HEK293 (cell line): ENCODE data around the gene CNFN.

Source experiments
- CTCF ChIA-PET: fragments of 350-600 bp; formaldehyde crosslinking; extraction: SDS; loops from one replicate; lab custom pipeline; 2021; ENCODE audit warnings: antibody characterized with exemption; lab: Yijun Ruan, JAX
- POLR2A ChIA-PET: fragments of 300-600 bp; formaldehyde crosslinking; extraction: SDS; loops from one replicate; lab custom pipeline; 2020; ENCODE audit warnings: antibody characterized with exemption, inconsistent platforms; lab: Yijun Ruan, JAX
- H3K27ac ChIP-seq: fragments of 200-500 bp; sonication (Bioruptor generic); 2 replicates; pipeline ENCODE4 v1.5.1; 2014; ENCODE audit warnings: low read depth, low read length, control low read depth, inconsistent platforms; ENCODE audit errors: extremely low read depth
- H3K36me3 ChIP-seq, 2 experiments: fragments of 200-500 bp in 1 of 2; sonication (Bioruptor generic) in 1 of 2; 1 replicate in 1 of 2; 2 replicates in 1 of 2; pipeline ENCODE4 v1.5.1; 2014 to 2017; ENCODE audit warnings: inconsistent platforms in 2 of 2, low read length in 2 of 2; ENCODE audit not compliant: control insufficient read depth in 2 of 2, insufficient read depth in 1 of 2
- H3K4me1 ChIP-seq: fragments of 200-500 bp; sonication (Bioruptor generic); 2 replicates; pipeline ENCODE4 v1.5.1; 2014; ENCODE audit warnings: mild to moderate bottlenecking, low read length, inconsistent platforms; ENCODE audit not compliant: control insufficient read depth, insufficient read depth
- H3K4me3 ChIP-seq: 2 replicates; pipeline ENCODE4 v1.5.1; 2011; ENCODE audit warnings: low read depth, mild to moderate bottlenecking, control low read depth, low read length, moderate library complexity
- H3K9me3 ChIP-seq: fragments of 200-500 bp; sonication (Bioruptor generic); 2 replicates; pipeline ENCODE4 v1.5.1; 2014; ENCODE audit warnings: low read depth, low read length, inconsistent platforms; ENCODE audit not compliant: control insufficient read depth, insufficient read depth
- MEIS1 ChIP-seq: sonication (generic); formaldehyde crosslinking; IDR thresholded peaks from 2 replicates; pipeline ENCODE4 v1.8.1; 2022; ENCODE audit warnings: missing genetic modification reagents, mild to moderate bottlenecking, borderline replicate concordance
- ZBTB8A ChIP-seq: fragments of 450-650 bp; formaldehyde crosslinking; IDR thresholded peaks from 2 replicates; pipeline ENCODE4 v1.5.1; 2016; ENCODE audit warnings: missing biosample characterization, missing genetic modification characterization
- ZEB2 ChIP-seq: fragments of 450-650 bp; formaldehyde crosslinking; IDR thresholded peaks from 2 replicates; pipeline ENCODE4 v1.5.1; 2016; ENCODE audit warnings: missing biosample characterization, missing genetic modification characterization
- ZFHX2 ChIP-seq: fragments of 450-650 bp; formaldehyde crosslinking; conservative IDR thresholded peaks from 2 replicates; pipeline ENCODE4 v1.5.1; 2016; ENCODE audit warnings: missing biosample characterization, missing genetic modification characterization
- ZFP3 ChIP-seq: fragments of 450-650 bp; formaldehyde crosslinking; IDR thresholded peaks from 2 replicates; pipeline ENCODE4 v1.5.1; 2016; ENCODE audit warnings: low read depth, missing biosample characterization, missing genetic modification characterization
- ZIC2 ChIP-seq: fragments of 450-650 bp; formaldehyde crosslinking; IDR thresholded peaks from 2 replicates; pipeline ENCODE4 v1.5.1; 2016; ENCODE audit warnings: missing biosample characterization, missing genetic modification characterization
- ZNF211 ChIP-seq: fragments of 450-650 bp; formaldehyde crosslinking; IDR thresholded peaks from 2 replicates; pipeline ENCODE4 v1.5.1; 2016; ENCODE audit warnings: low read depth, missing biosample characterization, missing genetic modification characterization
- ZNF266 ChIP-seq: fragments of 450-650 bp; formaldehyde crosslinking; IDR thresholded peaks from 2 replicates; pipeline ENCODE4 v1.5.1; 2016; ENCODE audit warnings: missing biosample characterization, missing genetic modification characterization, low read depth
- ZNF404 ChIP-seq: fragments of 450-650 bp; formaldehyde crosslinking; IDR thresholded peaks from 2 replicates; pipeline ENCODE4 v1.5.1; 2017; ENCODE audit warnings: missing biosample characterization, missing genetic modification characterization
- ZNF530 ChIP-seq: fragments of 450-650 bp; formaldehyde crosslinking; IDR thresholded peaks from 2 replicates; pipeline ENCODE4 v1.5.1; 2016; ENCODE audit warnings: low read depth, missing biosample characterization, missing genetic modification characterization
- ZNF596 ChIP-seq: fragments of 450-650 bp; IDR thresholded peaks from 2 replicates; pipeline ENCODE4 v1.5.0; 2018; ENCODE audit warnings: missing biosample characterization, mild to moderate bottlenecking, missing genetic modification characterization, moderate library complexity
- ZNF600 ChIP-seq: fragments of 450-650 bp; formaldehyde crosslinking; IDR thresholded peaks from 2 replicates; pipeline ENCODE4 v1.5.1; 2016; ENCODE audit warnings: missing biosample characterization, missing genetic modification characterization
- ZNF629 ChIP-seq: fragments of 450-650 bp; formaldehyde crosslinking; IDR thresholded peaks from 2 replicates; pipeline ENCODE4 v1.5.1; 2017; ENCODE audit warnings: missing biosample characterization, missing genetic modification characterization
- ZNF660 ChIP-seq: fragments of 450-650 bp; IDR thresholded peaks from 2 replicates; pipeline ENCODE4 v1.5.1; 2018; ENCODE audit warnings: missing biosample characterization, mild to moderate bottlenecking, missing genetic modification characterization
- ZNF677 ChIP-seq: fragments of 450-650 bp; IDR thresholded peaks from 2 replicates; pipeline ENCODE4 v1.5.0; 2018; ENCODE audit warnings: missing biosample characterization, mild to moderate bottlenecking, missing genetic modification characterization, moderate library complexity
- ZNF747 ChIP-seq: fragments of 450-650 bp; formaldehyde crosslinking; IDR thresholded peaks from 2 replicates; pipeline ENCODE4 v1.5.1; 2016; ENCODE audit warnings: missing biosample characterization, missing genetic modification characterization
- ZNF830 ChIP-seq: fragments of 450-650 bp; IDR thresholded peaks from 2 replicates; pipeline ENCODE4 v1.5.0; 2018; ENCODE audit warnings: missing biosample characterization, missing genetic modification characterization, low read depth, mild to moderate bottlenecking, moderate library complexity
- TF ChIP-seq, protein P1 (sequence below): fragments of 450-650 bp; formaldehyde crosslinking; IDR thresholded peaks from 2 replicates; pipeline ENCODE4 v1.5.1; 2016; ENCODE audit warnings: missing biosample characterization, missing genetic modification characterization
- TF ChIP-seq, protein P2 (sequence below): fragments of 450-650 bp; formaldehyde crosslinking; conservative IDR thresholded peaks from 2 replicates; pipeline ENCODE4 v1.5.1; 2016; ENCODE audit warnings: low read depth, missing biosample characterization, missing genetic modification characterization

The CNFN gene

DNA sequence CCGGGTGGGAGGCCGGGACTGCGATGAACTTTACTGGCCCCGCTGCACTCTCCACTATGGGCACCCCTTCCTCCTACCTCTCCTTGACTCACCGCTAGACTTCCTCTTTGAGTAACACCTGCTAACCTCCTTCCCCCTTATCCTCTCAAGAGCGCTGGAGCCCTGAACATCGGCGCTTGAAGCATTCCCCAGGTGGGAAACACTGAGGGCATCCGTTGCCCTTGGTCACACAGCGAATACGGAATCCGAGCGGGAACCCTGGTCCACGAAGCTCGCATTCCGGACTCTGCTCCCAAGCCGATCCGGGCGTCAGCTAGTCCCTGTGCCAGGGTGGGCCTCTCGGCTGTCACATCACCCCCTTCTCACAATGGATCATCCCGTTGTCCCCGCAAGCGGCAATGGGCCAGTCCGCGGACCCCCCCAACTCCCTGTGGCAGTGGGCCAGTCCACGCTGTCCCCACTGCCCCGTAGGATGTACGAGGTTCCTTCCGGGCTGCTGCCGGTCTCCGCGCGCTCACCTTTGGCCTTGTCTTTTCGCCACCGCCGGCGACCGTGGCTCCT lies 32.9 kb upstream of the CNFN start:
- ChIA-PET POLR2A (interaction anchor here (0.7 to 1.2 kb wide), 8 partner anchors 11 to 347 kb away, joined by 3 to 5 read pairs (median 4); partner anchors contain the start of gene ZNF574), CTCF (interaction anchor here (0.6 to 11.4 kb wide), 6 partner anchors 11 to 215 kb away, joined by 3 to 90 read pairs (median 4); partner anchors contain the start of gene CXCL17)
- no peaks in the 10 kb centered on the region for H3K36me3 ChIP-seq
- TF ChIP-seq ZNF600, result 0 out of 2 replicates have a peak, but pooled peaks have one; percentile 17
- TF ChIP-seq ZNF660 (tag by site-specific recombination), result no peak
- TF ChIP-seq, protein P1, sequence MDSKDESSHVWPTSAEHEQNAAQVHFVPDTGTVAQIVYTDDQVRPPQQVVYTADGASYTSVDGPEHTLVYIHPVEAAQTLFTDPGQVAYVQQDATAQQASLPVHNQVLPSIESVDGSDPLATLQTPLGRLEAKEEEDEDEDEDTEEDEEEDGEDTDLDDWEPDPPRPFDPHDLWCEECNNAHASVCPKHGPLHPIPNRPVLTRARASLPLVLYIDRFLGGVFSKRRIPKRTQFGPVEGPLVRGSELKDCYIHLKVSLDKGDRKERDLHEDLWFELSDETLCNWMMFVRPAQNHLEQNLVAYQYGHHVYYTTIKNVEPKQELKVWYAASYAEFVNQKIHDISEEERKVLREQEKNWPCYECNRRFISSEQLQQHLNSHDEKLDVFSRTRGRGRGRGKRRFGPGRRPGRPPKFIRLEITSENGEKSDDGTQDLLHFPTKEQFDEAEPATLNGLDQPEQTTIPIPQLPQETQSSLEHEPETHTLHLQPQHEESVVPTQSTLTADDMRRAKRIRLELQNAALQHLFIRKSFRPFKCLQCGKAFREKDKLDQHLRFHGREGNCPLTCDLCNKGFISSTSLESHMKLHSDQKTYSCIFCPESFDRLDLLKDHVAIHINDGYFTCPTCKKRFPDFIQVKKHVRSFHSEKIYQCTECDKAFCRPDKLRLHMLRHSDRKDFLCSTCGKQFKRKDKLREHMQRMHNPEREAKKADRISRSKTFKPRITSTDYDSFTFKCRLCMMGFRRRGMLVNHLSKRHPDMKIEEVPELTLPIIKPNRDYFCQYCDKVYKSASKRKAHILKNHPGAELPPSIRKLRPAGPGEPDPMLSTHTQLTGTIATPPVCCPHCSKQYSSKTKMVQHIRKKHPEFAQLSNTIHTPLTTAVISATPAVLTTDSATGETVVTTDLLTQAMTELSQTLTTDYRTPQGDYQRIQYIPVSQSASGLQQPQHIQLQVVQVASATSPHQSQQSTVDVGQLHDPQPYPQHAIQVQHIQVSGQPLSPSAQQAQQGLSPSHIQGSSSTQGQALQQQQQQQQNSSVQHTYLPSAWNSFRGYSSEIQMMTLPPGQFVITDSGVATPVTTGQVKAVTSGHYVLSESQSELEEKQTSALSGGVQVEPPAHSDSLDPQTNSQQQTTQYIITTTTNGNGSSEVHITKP (tag by site-specific recombination), result peak; percentile 87
- TF ChIP-seq, all 188 proteins: peak for 2
- Histone ChIP-seq H3K9me3 (no peaks in the 10 kb centered on the region), H3K27ac (peak overlapping the region; percentile 57; the same call in 1 of the 2 replicates), H3K4me1 (peaks cover 3% of the 10 kb centered on the region; the same call in 1 of the 2 replicates), H3K4me3 (peak overlapping the region; percentile 44)

DNA sequence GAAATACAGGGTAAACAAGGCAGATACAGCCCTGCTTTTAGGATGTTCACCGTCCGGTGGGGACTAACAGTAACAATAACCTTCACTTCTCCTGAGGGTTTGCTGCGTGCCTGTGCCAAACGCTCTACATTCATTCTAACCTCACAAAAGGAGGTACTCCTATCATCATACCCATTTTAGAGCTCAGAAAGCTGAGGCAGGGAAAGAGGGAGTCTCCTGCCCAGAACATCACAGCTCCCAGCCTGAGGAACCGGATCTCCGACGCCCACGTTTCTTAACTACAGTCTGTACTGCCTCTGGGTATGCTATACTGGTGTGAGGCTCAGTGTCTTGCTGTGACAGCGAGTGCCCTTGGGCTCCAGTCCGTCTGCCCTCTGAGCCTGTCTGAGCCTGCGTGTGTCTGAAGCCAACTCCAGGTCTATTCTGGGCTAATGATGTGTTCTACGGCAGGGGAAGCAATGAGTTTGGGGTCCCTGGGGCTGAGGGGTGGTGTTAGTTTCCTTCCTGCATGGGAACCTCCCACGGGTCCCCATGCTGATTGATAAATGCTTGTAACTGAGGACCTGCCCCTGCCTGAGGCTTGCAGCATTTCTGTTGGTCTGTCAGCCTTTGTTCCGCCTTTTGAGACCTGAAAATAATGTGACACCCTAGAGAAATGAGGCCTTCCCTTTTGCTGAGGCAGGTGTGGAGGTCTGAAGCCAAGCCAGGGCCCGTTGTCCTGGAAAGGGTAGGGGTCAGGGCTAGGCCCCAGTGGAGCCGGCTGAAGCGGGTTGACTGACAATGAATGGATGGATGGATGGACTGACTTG lies 32.2 kb upstream of the CNFN start:
- Histone ChIP-seq H3K36me3 (no peaks in the 10 kb centered on the region), H3K4me3 (no peak overlapping the region), H3K27ac (no peak overlapping the region; the same call in 1 of the 2 replicates), H3K9me3 (no peaks in the 10 kb centered on the region), H3K4me1 (peaks cover 3% of the 10 kb centered on the region; the same call in 1 of the 2 replicates)
- POLR2A ChIA-PET, result interaction anchor here (1.0 kb wide), 1 partner anchor 14 kb away, joined by 3 read pairs; no protein-coding TSS in a partner anchor
- CTCF ChIA-PET, result interaction anchor here (0.6 to 11.4 kb wide), 5 partner anchors 13 to 236 kb away, joined by 3 to 98 read pairs (median 4); partner anchors contain the start of gene CXCL17
- TF ChIP-seq ZFHX2 (tag by site-specific recombination) (peak; percentile 31; the same call in 1 of the 2 replicates), ZBTB8A (tag by site-specific recombination) (0 out of 2 replicates have a peak, but pooled peaks have one; percentile 28), MEIS1 (CRISPR knock-in tag) (no peak), ZNF530 (tag by site-specific recombination) (no peak), ZIC2 (tag by site-specific recombination) (0 out of 2 replicates have a peak, but pooled peaks have one; percentile 13)

DNA sequence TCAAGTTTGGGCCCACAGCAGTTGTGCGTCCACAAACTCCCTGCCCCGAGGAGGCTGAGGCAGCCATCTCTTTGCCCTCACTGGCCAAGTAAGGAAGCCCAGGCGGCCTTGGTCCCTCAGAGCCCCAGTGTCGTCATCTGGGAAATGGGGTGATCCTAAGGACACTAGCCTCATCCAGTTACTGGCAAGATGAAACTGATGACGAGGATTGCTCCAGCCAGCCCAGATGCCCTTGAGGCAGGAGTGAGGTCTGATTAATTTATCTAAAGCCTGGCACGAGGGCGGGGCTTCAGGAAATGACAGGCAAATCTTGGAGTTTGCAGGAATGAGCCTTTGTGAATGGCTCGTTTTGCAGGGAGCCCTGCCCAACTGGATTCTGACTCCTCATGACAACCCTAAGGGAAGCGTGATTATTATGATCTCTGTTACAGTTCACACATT lies 31.5 kb upstream of the CNFN start:
- Histone ChIP-seq H3K36me3 (no peaks in the 10 kb centered on the region), H3K4me3 (no peak overlapping the region), H3K9me3 (no peaks in the 10 kb centered on the region), H3K4me1 (peaks cover 3% of the 10 kb centered on the region; the same call in 1 of the 2 replicates), H3K27ac (no peak overlapping the region)
- CTCF ChIA-PET, result interaction anchor here (0.6 to 11.4 kb wide), 6 partner anchors 10 to 485 kb away, joined by 3 to 98 read pairs (median 5); partner anchors contain the start of gene CXCL17
- POLR2A ChIA-PET, result interaction anchor here (1.9 kb wide), 1 partner anchor 20 kb away, joined by 6 read pairs; no protein-coding TSS in a partner anchor
- TF ChIP-seq ZNF629 (tag by site-specific recombination) (no peak), ZFP3 (tag by site-specific recombination) (no peak), ZNF266 (tag by site-specific recombination) (no peak), ZNF596 (tag by site-specific recombination) (no peak), ZNF747 (tag by site-specific recombination) (no peak), ZNF211 (tag by site-specific recombination) (no peak), ZIC2 (tag by site-specific recombination) (no peak), ZNF404 (tag by site-specific recombination) (no peak), ZEB2 (tag by site-specific recombination) (no peak), ZNF677 (tag by site-specific recombination) (no peak), ZNF830 (tag by site-specific recombination) (no peak)
- TF ChIP-seq, protein P2, sequence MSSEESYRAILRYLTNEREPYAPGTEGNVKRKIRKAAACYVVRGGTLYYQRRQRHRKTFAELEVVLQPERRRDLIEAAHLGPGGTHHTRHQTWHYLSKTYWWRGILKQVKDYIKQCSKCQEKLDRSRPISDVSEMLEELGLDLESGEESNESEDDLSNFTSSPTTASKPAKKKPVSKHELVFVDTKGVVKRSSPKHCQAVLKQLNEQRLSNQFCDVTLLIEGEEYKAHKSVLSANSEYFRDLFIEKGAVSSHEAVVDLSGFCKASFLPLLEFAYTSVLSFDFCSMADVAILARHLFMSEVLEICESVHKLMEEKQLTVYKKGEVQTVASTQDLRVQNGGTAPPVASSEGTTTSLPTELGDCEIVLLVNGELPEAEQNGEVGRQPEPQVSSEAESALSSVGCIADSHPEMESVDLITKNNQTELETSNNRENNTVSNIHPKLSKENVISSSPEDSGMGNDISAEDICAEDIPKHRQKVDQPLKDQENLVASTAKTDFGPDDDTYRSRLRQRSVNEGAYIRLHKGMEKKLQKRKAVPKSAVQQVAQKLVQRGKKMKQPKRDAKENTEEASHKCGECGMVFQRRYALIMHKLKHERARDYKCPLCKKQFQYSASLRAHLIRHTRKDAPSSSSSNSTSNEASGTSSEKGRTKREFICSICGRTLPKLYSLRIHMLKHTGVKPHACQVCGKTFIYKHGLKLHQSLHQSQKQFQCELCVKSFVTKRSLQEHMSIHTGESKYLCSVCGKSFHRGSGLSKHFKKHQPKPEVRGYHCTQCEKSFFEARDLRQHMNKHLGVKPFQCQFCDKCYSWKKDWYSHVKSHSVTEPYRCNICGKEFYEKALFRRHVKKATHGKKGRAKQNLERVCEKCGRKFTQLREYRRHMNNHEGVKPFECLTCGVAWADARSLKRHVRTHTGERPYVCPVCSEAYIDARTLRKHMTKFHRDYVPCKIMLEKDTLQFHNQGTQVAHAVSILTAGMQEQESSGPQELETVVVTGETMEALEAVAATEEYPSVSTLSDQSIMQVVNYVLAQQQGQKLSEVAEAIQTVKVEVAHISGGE (tag by site-specific recombination), result no peak
